NCI-H748 treated with DMSO at 0.1 percent for 48 hours (cell line): ENCODE measurements around the gene RCAN1.
"Not testable (repeated sequence)": the region's sequence is repeated elsewhere in the genome, so short reads cannot be mapped to it uniquely, and the experiment has no call there.

Experiments used
- DNase-seq: peaks from one replicate; lab custom pipeline; 2025; lab: John Stamatoyannopoulos, UW

Gene RCAN1

DNA sequence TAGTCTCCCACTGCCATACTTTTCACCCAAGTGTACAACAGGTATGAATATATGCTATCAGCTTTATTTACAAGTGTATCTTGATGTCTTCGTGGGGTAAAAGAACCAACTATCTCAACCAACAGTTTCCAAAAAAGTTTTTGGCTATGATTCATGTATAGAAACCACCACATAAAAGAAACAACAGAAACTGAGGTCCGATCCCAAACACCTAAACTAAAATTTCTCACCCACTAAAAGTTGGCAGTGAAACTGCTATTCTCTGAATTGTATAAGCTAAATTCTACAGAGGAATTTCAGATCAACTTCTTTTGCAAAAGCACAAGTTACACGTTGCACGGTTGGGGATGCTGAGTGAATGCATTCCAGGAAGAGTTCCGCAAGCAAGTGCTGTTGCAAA lies 97.9 kb downstream of the RCAN1 start:
- DNase-seq = no peak

DNA sequence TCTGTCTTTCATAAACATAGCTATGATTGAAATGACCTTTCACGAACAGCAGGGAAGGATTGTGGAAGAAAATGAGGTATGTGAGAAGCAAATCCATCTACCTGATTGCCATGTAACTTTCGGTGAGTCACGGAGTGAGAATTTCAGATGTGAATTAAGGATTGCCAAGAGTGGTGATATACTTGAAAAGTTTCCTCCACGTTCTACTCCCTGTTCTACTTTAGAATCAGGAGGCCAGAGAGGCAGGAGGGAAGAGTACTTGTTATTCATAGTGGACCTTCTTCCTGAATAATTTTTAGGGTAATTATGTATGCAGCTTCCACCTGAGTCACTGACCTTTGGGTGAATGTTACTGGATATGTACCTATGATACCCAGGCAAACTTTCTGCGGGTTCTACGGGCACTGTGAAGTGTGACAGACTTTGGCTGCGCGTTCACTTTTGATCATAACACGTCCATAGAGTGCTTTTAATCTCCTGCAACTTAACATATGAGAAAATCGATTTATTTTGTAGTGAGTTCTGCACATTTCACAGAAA lies 100.3 kb downstream of the RCAN1 start:
- no peak for DNase-seq

DNA sequence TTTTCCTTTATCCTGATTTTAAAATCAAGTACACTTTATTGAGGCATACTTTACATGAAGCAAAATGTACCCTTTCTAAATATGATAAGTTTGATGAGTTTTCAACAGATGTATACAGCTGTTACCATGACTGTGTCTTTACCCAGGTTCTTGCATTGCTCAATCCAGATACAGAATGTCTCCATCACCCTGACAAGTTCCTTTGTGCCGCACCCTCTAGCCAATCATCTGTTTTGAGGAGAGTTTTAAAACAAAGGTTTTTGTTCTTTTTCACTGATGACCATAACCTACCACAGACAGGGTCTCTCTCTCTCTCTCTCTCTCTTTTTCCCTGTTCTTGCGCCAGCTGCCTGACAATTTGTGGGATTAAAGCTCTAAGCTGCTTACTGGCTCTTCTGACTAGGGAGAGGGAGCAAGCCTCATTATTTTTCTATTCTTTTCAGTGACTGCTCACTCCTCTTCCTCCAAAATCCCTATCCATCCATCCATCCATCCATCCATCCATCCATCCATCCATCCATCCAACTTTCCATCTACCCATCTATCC lies 101.7 kb downstream of the RCAN1 start:
- no peak for DNase-seq

DNA sequence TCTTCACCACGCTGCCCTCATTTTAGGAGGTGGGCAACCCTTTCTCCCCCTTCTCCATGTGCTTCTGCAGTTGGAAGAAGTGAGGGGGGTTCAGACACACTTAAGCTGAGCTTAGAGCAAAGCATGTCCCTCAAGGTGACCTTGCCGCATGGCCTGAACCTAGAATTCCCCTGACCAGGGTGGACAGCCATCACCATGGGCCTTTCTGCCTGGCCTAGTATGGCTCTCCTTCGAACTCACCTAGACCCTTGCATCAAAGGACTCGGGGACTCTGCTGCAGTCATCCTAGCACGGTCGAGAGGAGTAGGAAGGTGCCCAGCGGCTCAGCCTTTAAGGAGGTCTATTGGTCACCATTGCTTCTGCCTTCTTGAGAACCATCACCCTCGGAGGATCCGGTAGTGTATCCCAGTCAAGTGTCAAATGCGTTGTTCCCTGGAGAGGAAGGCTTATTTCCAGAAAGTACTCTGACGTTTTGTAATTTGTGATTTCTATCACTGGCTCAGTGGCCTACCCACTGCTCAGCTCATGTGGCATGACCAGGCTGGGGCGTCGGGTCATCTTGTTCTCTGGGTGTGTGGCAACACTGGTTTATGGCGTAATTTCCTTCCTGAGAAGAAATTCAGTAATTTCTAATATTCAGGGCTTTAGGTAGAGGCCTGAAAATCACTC lies 103.0 kb downstream of the RCAN1 start, which contains the start of gene KCNE1:
Gene KCNE1 (minus strand): TSS at position 424 of the 669 bp plus-strand sequence. CDS start 62,576 bp downstream, outside the sequence.
- no peak for DNase-seq

DNA sequence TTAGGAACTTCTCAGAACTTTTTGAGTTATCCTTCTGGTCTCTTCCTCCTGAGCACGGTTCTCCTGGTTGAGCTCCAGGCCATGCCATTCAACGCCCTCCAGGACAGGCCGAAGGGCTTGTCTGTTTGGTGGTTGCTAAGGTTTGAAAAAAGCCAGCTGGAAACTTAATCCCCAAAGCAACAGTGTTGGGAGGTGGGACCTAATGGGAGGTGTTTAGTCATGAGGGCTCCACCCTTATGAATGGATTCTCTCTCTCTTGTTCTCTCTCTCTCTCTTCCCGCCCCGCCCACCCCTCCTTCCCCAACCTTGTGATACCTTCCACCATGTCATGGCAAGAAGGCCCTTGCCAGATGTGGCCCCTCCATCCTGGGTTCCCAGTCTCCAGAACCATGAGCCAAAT lies 103.7 kb downstream of the RCAN1 start:
- peak; percentile 0 for DNase-seq

DNA sequence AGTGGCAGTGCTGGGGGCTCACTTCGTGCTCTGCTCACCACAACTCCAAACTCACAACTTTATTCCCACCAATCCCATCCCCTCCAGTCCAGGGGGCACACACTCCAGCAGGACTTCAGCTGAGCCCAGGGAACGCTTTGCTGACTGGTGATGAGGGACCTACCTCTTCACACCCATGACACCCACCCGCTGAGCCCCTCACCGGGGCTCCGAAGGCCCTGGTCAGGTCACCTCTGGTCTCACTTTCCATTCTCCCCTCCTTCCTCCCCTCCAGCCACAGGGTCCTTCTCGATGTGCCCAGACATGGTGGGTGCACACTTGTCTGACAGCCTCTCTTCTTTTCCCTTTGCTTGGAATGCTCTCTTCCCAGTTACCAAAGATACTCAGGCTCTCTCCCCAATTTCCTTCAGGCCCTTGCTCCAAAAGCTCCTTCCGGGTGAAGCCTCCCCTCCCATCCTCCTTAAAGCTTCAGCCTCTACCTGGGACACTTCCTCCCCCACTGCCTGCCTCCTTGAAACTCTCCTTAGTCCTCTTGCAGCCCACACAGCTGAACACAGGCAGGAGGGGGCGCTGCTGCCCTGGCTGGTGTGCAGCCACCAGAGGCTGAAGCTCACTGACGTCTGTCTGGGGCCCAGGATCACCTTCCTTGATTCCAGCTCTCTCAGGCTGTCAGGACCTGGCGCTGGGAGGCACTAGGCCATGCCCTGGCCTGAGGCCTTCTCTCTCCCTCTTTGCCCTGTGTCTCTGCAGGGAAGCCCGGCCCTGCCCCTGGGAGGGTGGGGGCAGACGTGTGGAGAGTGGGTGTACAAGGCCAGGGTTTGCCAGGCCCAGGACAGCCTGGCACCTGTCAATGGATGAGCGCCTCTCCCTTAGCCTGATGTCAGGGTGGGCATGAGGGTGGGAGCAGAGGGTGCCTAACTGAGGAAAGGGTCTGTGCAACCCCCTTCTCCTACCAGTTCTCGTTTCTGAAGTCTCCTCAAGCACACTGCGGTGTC lies 104.5 kb downstream of the RCAN1 start:
- peak; percentile 65 for DNase-seq

DNA sequence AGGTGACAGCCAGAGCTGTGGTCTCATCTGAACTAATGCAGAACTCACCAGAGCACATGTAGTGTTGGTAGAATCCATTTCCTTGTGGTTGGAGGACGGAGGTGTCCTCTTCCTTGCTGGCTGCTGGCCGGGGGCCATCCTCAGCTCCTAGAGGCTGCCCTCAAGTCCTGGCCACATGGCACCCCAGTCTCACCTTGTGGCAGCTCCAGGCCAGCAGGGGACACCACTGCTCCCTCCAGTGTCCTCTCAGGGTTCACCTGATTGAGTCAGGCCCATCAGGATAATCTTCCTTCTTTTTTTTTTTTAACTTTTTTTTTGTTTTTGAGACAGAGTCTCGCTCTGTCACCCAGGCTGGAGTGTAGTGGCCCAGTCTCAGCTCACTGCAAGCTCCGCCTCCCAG lies 105.8 kb downstream of the RCAN1 start:
- no peak for DNase-seq

DNA sequence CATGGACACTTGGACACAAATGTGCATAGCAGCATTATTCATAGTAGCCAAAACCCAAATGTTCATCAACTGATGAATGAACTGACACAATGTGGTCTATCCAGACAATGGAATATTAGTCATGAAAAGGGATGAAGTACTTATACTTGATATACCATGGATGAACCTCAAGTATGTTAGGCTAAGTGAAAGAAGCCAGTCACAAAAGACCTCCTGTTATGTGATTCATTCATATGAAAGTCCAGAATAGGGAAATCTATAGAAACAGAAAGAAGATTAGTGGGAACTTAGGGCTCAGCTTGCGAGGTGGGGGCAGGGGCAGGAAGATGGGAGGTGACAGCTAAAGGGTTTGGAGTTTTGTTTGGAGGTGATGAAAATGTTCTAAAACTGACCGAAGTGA lies 110.3 kb downstream of the RCAN1 start:
- no peak for DNase-seq

DNA sequence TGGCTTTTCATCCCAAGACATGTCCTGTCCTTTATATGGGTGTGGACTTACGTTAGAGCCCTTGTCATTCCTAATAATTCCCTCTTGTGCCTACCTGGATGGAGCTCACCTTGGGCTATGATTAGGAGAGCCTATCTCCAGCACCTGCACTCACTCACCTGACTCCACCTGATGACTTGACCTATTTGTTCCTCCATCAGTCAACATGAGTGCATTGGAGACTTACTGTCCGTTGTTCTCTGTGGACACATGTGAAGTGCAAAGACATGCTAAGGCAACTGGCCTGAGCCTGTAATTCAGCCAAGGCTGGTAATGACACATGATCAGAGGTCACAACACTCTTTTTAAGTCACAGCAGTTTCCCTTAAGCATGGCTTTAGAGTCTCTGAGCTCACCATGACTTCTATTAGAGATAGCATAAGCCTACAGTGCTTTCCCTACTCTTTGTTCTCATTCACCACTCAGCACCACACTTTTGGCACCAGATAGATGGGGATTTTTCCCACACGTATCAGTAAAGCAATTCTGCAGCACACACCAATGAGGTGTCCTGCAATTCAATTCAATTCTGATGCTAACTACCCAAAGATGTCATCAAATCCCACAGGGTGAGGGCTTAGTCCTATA lies 112.3 kb downstream of the RCAN1 start:
- no peak for DNase-seq

DNA sequence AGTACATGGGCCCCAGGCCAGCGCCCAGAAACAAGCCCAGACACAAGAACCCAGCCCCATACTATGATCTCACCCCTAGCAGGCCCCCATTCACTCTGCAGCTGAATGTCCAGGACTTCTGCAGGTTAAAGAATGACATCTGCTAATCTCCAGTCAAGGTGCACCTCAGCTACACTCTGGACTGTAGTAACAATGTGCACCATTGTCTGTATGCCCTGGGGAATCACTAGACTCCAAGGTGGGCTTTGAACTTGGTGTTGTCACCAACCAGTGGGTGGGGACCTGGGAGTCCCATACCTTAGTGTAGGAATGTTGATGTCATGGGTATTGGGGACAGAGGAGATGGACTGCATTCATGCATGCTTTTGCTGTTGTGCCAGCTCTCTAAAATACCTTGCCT lies 113.2 kb downstream of the RCAN1 start:
- DNase-seq = no peak

DNA sequence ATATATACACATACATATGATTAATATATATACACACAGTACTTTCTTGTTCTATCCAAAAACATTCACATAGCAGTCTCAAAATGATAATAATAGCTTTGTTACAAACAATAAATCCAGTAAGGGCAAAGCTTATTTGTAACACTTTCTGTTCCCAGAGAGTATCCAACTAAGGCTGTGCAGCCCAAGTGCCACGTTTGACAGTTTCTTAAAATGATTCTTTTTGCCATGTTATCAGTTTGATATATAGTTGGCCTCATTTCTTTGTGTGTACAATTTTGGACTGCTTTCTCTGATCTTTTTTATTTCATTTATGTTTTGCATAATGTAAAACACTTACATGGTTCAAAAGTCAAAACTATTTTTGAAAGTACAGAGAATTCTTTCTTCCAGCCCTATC lies 114.7 kb downstream of the RCAN1 start:
- DNase-seq = no peak

DNA sequence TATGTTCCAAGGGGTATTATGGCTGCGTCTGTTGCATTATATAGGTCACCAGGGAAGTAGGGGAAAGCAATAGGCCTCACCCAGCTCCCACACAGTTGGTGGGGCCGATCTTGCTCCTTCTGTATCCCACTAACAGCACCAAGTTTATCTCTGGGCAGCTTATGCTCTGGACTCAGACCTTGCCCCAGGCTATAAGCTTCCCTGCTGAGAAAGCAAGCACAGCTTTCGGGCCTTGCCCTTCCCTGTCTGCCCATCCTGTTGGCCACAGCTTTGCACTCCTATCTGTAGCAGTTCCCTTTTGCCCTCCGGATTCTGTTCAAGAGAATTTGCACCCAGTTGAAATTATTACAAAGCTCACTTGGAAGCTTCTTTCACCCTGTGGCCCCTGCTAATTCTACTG lies 115.8 kb downstream of the RCAN1 start:
- no peak for DNase-seq

DNA sequence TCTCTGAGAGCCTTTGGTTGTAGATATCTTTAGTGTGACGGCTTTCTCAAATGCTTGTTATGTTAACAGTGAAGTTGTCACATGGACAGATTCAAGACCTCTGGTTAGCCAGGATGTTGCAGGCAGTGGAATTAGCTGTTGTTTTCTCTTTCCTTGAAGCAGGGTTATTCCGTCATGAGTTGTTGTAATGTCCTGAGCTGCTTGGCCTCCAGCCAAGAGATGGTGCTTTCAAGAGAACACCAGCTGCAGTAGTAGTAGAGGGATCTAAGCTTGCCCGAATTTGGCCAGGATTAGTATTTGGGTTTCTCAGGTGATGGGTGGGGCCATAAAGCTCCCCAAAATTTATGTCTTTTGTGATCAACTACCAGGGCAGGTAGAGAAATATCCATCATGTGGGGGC lies 116.3 kb downstream of the RCAN1 start:
- DNase-seq = no peak

DNA sequence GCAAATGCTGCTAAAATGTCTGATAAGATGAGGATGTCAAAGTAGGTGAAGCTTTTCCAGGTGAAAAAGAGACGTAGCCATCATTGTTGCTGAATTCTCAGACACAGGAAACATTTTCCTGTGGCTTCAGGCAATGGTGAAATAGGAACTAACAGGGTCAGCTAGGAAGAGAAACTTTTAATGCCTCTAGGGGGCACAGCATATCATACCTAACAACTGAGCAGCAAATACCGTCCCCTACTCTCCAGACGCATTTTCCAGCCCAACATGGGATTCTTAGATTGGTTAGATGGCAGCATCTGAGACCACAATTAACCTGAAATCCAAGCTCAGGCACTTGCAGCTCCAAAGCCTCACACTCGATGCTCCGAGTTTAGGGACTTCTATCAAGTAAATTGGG lies 131.1 kb downstream of the RCAN1 start:
- not testable (repeated sequence) for DNase-seq

DNA sequence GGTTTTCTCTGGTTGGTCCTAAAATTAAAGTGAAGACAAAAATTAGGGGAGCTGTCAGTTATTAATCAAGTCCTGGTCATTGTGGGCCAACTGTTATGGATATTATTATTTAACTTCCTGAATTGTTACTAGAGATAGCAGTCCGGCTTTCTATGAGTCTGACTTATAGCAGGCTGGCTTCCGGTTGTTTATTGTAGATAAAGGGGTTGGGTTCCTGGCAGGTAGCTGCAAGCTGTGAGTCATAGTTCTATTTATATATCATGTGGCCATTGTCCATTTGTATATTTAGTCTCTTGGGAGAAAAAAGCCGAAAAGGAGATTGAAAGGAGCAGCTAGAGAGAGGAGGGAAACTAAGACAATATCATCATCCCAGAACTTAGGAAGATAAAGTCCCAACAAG lies 131.5 kb downstream of the RCAN1 start:
- not testable (repeated sequence) for DNase-seq

DNA sequence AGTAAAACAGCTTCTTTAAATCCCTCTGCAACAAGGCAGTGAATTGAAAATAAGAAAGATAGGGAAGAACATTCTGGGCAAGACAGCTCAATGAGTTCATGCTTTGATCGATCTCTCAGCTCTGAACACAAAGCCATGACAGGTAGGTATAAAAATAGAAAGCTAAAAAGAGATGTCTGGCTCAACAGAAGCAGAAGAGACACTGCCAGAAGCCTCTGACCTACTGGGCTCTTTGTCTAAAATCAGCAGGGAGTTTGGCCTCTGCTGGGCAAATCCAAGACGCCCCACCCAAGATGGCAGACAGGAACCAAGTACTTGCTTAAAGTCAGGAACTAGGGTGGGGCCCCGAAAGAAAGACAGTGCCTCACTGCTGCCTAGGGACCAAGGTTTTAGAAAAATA lies 147.6 kb downstream of the RCAN1 start:
- not testable (repeated sequence) for DNase-seq
